Liver (tissue), 9 donors: ENCODE measurements around the gene PRELID3B. TPM values are rescaled to one million over a fixed set of nuclear protein-coding genes. Genes with fewer than 3 reads are reported as not detected.

Source experiments
- DNase-seq: peaks from one replicate; pipeline ENCODE4 v3.0.0-alpha.2; 2017; ENCODE audit warnings: low spot score
- H3K27ac ChIP-seq, 2 donors: one replicate each; pipeline ENCODE4 v1.7.0; 2013; ENCODE audit warnings: inconsistent platforms in 2 of 2, low read length in 2 of 2, control low read depth in 1 of 2, low read depth in 1 of 2, mild to moderate bottlenecking in 1 of 2
- H3K27me3 ChIP-seq, 4 donors: one replicate each; pipeline versions ENCODE4 v1.6.1 to v1.7.0; 2013; ENCODE audit warnings: low read length in 3 of 4, inconsistent platforms in 1 of 4, mild to moderate bottlenecking in 1 of 4, moderate library complexity in 1 of 4; ENCODE audit not compliant: control insufficient read depth in 4 of 4, insufficient read depth in 4 of 4
- H3K36me3 ChIP-seq, 4 donors: one replicate each; pipeline versions ENCODE4 v1.6.1 to v1.7.0; 2013; ENCODE audit warnings: low read length in 3 of 4, mild to moderate bottlenecking in 3 of 4, low read depth in 1 of 4, moderate library complexity in 1 of 4; ENCODE audit not compliant: control insufficient read depth in 4 of 4, insufficient read depth in 3 of 4
- H3K4me1 ChIP-seq, 4 donors: one replicate each; pipeline versions ENCODE4 v1.6.1 to v1.7.0; 2013; ENCODE audit warnings: low read length in 3 of 4, mild to moderate bottlenecking in 3 of 4, moderate library complexity in 1 of 4; ENCODE audit not compliant: control insufficient read depth in 4 of 4, insufficient read depth in 4 of 4
- H3K4me3 ChIP-seq, 3 donors: one replicate each; pipeline versions ENCODE4 v1.6.1 to v1.7.0; 2013; ENCODE audit warnings: low read length in 3 of 3, control low read depth in 1 of 3, low read depth in 1 of 3, mild to moderate bottlenecking in 1 of 3
- H3K9ac ChIP-seq, 2 donors: one replicate each; pipeline ENCODE4 v1.7.0; 2013; ENCODE audit warnings: low read length in 2 of 2, mild to moderate bottlenecking in 2 of 2, moderate library complexity in 2 of 2, control low read depth in 1 of 2, low read depth in 1 of 2
- H3K9me3 ChIP-seq, 4 donors: one replicate each; pipeline versions ENCODE4 v1.6.1 to v1.7.0; 2013; ENCODE audit warnings: low read length in 3 of 4; ENCODE audit not compliant: control insufficient read depth in 4 of 4
- EGR1 ChIP-seq, 2 donors: IDR thresholded peaks; 2 replicates each; pipeline ENCODE4 v1.6.1; 2016 to 2018; ENCODE audit warnings: antibody characterized with exemption in 2 of 2, low read depth in 2 of 2
- FOXA1 ChIP-seq: IDR thresholded peaks from 2 replicates; pipeline ENCODE4 v1.6.1; 2016; ENCODE audit warnings: antibody characterized with exemption
- FOXA2 ChIP-seq: IDR thresholded peaks from 2 replicates; pipeline ENCODE4 v1.6.1; 2016; ENCODE audit warnings: antibody characterized with exemption
- GABPA ChIP-seq, 2 donors: IDR thresholded peaks in 1 of 2; conservative IDR thresholded peaks in 1 of 2; 2 replicates each; pipeline ENCODE4 v1.6.1; 2016; ENCODE audit warnings: antibody characterized with exemption in 2 of 2, mild to moderate bottlenecking in 1 of 2, moderate library complexity in 1 of 2
- HNF4A ChIP-seq, 2 donors: conservative IDR thresholded peaks; 2 replicates each; pipeline ENCODE4 v1.6.1; 2016; ENCODE audit warnings: antibody characterized with exemption in 2 of 2, mild to moderate bottlenecking in 2 of 2
- HNF4G ChIP-seq: IDR thresholded peaks from 2 replicates; pipeline ENCODE4 v1.6.1; 2016; ENCODE audit warnings: antibody characterized with exemption
- JUND ChIP-seq, 2 donors: IDR thresholded peaks; 2 replicates each; pipeline ENCODE4 v1.6.1; 2016; ENCODE audit warnings: antibody characterized with exemption in 2 of 2
- NR2F2 ChIP-seq: IDR thresholded peaks from 2 replicates; pipeline ENCODE4 v1.6.1; 2016; ENCODE audit warnings: antibody characterized with exemption
- RAD21 ChIP-seq, 2 donors: IDR thresholded peaks; 2 replicates each; pipeline ENCODE4 v1.6.1; 2016; ENCODE audit warnings: antibody characterized with exemption in 2 of 2, mild to moderate bottlenecking in 2 of 2
- RXRA ChIP-seq, 2 donors: IDR thresholded peaks; 2 replicates each; pipeline ENCODE4 v1.6.1; 2017 to 2018; ENCODE audit warnings: antibody characterized with exemption in 2 of 2, mild to moderate bottlenecking in 1 of 2
- SP1 ChIP-seq: IDR thresholded peaks from 2 replicates; pipeline ENCODE4 v1.6.1; 2018; ENCODE audit warnings: antibody characterized with exemption, mild to moderate bottlenecking
- TAF1 ChIP-seq: conservative IDR thresholded peaks from 2 replicates; pipeline ENCODE4 v1.6.1; 2016; ENCODE audit warnings: antibody characterized with exemption, mild to moderate bottlenecking
- YY1 ChIP-seq: IDR thresholded peaks from 2 replicates; pipeline ENCODE4 v1.6.1; 2016; ENCODE audit warnings: antibody characterized with exemption, mild to moderate bottlenecking
- WGBS: extraction: QIAGEN DNeasy Blood & Tissue Kit; methylation state at CpG from one replicate; pipeline ENCODE4 v1.1.7; 2013; 5-methylcytosine and 5-hydroxymethylcytosine counted together
- polyA plus RNA-seq, 2 donors: library from polyadenylated mRNA; stranded (reverse) in 1 of 2; unstranded in 1 of 2; fragments of 200-250 nt in 1 of 2; fragments of >200 nt in 1 of 2; fragmentation: Nextera tagmentation in 1 of 2; extraction: Ambion mirVana in 1 of 2; gene quantifications; one replicate each; pipeline versions ENCODE4 v1.2.1 to v1.2.3, GENCODE V29; 2013 to 2015
- total RNA-seq, 2 donors: library from RNA; depleted of rRNA; stranded (reverse); fragments of >200 nt; gene quantifications; one replicate each; pipeline ENCODE4 v1.2.3, GENCODE V29; 2014
- TF ChIP-seq, protein P1 (sequence below): IDR thresholded peaks from 2 replicates; pipeline ENCODE4 v1.6.1; 2016; ENCODE audit warnings: antibody characterized with exemption
- TF ChIP-seq, protein P2 (sequence below): IDR thresholded peaks from 2 replicates; pipeline ENCODE4 v1.6.1; 2016; ENCODE audit warnings: antibody characterized with exemption
- TF ChIP-seq, protein P3 (sequence below): IDR thresholded peaks from 2 replicates; pipeline ENCODE4 v1.6.1; 2016; ENCODE audit warnings: antibody characterized with exemption
- TF ChIP-seq, protein P4 (sequence below): IDR thresholded peaks from 2 replicates; pipeline ENCODE4 v1.6.1; 2016; ENCODE audit warnings: antibody characterized with exemption, mild to moderate bottlenecking
- TF ChIP-seq, protein P5 (sequence below): fragments of 150-350 bp; IDR thresholded peaks from 2 replicates; pipeline ENCODE4 v1.5.1; 2017; ENCODE audit warnings: improper control_type of control experiment, low read depth, low read length; ENCODE audit not compliant: missing input control
- donor health status: healthy.
- donor health status: healthy.
- donor health status: healthy.
- donor health status: healthy.
- donor health status: healthy.

Gene PRELID3B
- total and polyA plus RNA-seq, 4 donors = 18.2 to 38.1 (median 25.3) TPM

DNA sequence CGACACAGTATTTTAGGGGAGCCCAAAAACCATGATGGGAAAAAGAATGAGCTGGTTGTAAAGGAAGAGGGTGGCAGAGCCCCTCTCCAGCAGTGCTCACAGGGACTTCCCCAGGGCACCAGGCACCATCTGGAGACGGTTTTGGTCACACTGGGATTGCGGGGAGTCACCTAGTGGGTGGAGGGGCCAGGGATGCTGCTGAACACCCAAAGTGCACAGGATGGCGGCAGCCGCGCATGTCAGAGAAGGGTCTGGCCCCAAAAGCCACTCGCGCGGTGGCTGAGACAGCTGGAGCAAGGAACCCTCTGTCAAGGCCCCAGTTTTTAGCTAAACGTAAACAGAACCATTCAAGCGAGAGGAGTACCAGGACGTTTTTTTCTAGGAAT lies 46.4 kb downstream of the PRELID3B start:
- H3K4me3 ChIP-seq = no peak overlapping the region
- no peak overlapping the region for H3K9ac ChIP-seq
- H3K36me3 ChIP-seq = peaks cover 15 to 34% (median 26%) of the 10 kb centered on the region in 4 donors
- no peaks in the 10 kb centered on the region for H3K27me3 ChIP-seq
- no peaks in the 10 kb centered on the region for H3K9me3 ChIP-seq
- TF ChIP-seq, protein P1, sequence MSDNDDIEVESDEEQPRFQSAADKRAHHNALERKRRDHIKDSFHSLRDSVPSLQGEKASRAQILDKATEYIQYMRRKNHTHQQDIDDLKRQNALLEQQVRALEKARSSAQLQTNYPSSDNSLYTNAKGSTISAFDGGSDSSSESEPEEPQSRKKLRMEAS = no peak
- no peak for TF ChIP-seq EGR1 (IDR thresholded peaks at IDR 0.05; ENCODE audit: low read depth in 2 of 2)
- WGBS = 90% methylated on average over 12 of the region's 12 CpGs
- H3K27ac ChIP-seq = peak overlapping the region; percentile 94 to 98
- DNase-seq = no peak
- peaks cover 20 to 52% (median 41%) of the 10 kb centered on the region in 4 donors for H3K4me1 ChIP-seq

DNA sequence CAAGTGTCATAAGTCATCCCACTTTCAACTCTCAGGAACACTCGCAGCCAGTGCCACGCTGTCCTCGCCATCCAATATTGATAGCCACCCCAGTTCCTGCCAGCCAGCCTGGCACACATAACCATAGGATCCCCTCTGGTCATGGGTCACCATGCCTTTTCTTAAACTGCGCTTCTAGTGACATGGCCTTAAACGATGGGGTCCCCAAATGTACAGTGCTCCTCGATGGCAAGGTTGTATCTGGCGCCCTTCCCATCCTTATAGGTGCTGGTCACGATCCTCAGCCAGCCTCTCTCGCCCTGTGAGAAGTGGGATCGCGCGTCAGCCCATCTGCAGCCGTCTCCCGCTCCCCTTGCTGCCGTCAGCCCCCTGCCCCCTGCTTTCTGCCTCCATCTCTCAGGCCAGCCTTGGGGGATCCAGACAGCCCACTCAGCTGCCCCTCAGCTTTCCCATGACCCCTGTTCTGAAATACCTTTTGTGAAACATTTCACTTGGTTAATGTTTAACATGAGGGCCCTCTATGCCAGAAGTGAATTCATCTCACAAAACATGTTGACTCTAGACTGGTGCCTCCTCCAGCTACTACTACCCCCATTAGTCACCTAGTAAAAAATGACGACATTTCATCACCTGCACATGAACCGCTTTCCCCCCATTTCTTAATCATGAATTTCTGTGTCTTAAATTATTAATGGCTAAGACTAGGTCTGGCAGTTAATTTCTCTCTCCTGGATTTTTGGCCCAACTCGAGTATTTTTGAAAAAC lies 46.9 kb downstream of the PRELID3B start:
- no peaks in the 10 kb centered on the region for H3K9me3 ChIP-seq
- TF ChIP-seq, protein P2, sequence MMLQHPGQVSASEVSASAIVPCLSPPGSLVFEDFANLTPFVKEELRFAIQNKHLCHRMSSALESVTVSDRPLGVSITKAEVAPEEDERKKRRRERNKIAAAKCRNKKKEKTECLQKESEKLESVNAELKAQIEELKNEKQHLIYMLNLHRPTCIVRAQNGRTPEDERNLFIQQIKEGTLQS = peak; percentile 70
- TF ChIP-seq SP1 (peak; percentile 51), HNF4A (conservative IDR thresholded peaks at IDR 0.05) (peak; percentile 35 to 58), JUND (IDR thresholded peaks at IDR 0.05) (peak; percentile 62 to 86), RXRA (IDR thresholded peaks at IDR 0.05) (peak; percentile 47 to 83), RAD21 (IDR thresholded peaks at IDR 0.05) (no peak), FOXA1 (peak; percentile 79), EGR1 (IDR thresholded peaks at IDR 0.05; ENCODE audit: low read depth in 2 of 2) (no peak), TAF1 (no peak), NR2F2 (no peak), GABPA (IDR thresholded peaks at IDR 0.05 in 1 of 2, conservative IDR thresholded peaks at IDR 0.05 in 1 of 2) (no peak), YY1 (no peak), HNF4G (no peak), FOXA2 (peak; percentile 90)
- TF ChIP-seq, protein P1 = no peak
- TF ChIP-seq, protein P3, sequence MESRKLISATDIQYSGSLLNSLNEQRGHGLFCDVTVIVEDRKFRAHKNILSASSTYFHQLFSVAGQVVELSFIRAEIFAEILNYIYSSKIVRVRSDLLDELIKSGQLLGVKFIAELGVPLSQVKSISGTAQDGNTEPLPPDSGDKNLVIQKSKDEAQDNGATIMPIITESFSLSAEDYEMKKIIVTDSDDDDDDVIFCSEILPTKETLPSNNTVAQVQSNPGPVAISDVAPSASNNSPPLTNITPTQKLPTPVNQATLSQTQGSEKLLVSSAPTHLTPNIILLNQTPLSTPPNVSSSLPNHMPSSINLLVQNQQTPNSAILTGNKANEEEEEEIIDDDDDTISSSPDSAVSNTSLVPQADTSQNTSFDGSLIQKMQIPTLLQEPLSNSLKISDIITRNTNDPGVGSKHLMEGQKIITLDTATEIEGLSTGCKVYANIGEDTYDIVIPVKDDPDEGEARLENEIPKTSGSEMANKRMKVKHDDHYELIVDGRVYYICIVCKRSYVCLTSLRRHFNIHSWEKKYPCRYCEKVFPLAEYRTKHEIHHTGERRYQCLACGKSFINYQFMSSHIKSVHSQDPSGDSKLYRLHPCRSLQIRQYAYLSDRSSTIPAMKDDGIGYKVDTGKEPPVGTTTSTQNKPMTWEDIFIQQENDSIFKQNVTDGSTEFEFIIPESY = no peak
- TF ChIP-seq, protein P4, sequence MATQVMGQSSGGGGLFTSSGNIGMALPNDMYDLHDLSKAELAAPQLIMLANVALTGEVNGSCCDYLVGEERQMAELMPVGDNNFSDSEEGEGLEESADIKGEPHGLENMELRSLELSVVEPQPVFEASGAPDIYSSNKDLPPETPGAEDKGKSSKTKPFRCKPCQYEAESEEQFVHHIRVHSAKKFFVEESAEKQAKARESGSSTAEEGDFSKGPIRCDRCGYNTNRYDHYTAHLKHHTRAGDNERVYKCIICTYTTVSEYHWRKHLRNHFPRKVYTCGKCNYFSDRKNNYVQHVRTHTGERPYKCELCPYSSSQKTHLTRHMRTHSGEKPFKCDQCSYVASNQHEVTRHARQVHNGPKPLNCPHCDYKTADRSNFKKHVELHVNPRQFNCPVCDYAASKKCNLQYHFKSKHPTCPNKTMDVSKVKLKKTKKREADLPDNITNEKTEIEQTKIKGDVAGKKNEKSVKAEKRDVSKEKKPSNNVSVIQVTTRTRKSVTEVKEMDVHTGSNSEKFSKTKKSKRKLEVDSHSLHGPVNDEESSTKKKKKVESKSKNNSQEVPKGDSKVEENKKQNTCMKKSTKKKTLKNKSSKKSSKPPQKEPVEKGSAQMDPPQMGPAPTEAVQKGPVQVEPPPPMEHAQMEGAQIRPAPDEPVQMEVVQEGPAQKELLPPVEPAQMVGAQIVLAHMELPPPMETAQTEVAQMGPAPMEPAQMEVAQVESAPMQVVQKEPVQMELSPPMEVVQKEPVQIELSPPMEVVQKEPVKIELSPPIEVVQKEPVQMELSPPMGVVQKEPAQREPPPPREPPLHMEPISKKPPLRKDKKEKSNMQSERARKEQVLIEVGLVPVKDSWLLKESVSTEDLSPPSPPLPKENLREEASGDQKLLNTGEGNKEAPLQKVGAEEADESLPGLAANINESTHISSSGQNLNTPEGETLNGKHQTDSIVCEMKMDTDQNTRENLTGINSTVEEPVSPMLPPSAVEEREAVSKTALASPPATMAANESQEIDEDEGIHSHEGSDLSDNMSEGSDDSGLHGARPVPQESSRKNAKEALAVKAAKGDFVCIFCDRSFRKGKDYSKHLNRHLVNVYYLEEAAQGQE = peak; percentile 27
- TF ChIP-seq, protein P5, sequence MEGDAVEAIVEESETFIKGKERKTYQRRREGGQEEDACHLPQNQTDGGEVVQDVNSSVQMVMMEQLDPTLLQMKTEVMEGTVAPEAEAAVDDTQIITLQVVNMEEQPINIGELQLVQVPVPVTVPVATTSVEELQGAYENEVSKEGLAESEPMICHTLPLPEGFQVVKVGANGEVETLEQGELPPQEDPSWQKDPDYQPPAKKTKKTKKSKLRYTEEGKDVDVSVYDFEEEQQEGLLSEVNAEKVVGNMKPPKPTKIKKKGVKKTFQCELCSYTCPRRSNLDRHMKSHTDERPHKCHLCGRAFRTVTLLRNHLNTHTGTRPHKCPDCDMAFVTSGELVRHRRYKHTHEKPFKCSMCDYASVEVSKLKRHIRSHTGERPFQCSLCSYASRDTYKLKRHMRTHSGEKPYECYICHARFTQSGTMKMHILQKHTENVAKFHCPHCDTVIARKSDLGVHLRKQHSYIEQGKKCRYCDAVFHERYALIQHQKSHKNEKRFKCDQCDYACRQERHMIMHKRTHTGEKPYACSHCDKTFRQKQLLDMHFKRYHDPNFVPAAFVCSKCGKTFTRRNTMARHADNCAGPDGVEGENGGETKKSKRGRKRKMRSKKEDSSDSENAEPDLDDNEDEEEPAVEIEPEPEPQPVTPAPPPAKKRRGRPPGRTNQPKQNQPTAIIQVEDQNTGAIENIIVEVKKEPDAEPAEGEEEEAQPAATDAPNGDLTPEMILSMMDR = no peak
- DNase-seq = no peak
- peaks cover 10 to 33% (median 25%) of the 10 kb centered on the region in 4 donors for H3K36me3 ChIP-seq
- H3K27ac ChIP-seq = peak overlapping the region; percentile 94 to 98
- H3K9ac ChIP-seq = no peak overlapping the region
- H3K4me1 ChIP-seq = peaks cover 22 to 56% (median 44%) of the 10 kb centered on the region in 4 donors
- 47% methylated on average over 18 of the region's 18 CpGs for WGBS
- H3K27me3 ChIP-seq = no peaks in the 10 kb centered on the region
- H3K4me3 ChIP-seq = no peak overlapping the region
